ENCODE results near the gene GABRB2.

The GABRB2 gene

GRCh38 chr5:161380486-161380885 is 166.0 kb downstream of the GABRB2 start:
- DNase-seq (ENCODE audit: low read depth) = no peak
- H3K4me3 ChIP-seq (ENCODE audit: low read length) = no peak overlapping the region
- no peak for TF ChIP-seq CTCF (IDR thresholded peaks at IDR 0.05; ENCODE audit: insufficient read depth, low read depth, low read length, missing control alignments)

GRCh38 chr5:161378701-161379100 is 167.8 kb downstream of the GABRB2 start:
- TF ChIP-seq CTCF (IDR thresholded peaks at IDR 0.05; ENCODE audit: insufficient read depth, low read depth, low read length, missing control alignments) = no peak
- DNase-seq (ENCODE audit: low read depth) = no peak
- no peak overlapping the region for H3K4me3 ChIP-seq (ENCODE audit: low read length)

- H3K4me3 ChIP-seq (ENCODE audit: low read length) = no peak overlapping the region
- TF ChIP-seq CTCF (IDR thresholded peaks at IDR 0.05; ENCODE audit: insufficient read depth, low read depth, low read length, missing control alignments) = no peak
- no peak for DNase-seq (ENCODE audit: low read depth)
Measured at GRCh38 chr5:161376034-161376433, 170.5 kb downstream of the GABRB2 start.

- no peak for DNase-seq (ENCODE audit: low read depth)
- no peak for TF ChIP-seq CTCF (IDR thresholded peaks at IDR 0.05; ENCODE audit: insufficient read depth, low read depth, low read length, missing control alignments)
- H3K4me3 ChIP-seq (ENCODE audit: low read length) = no peak overlapping the region
Measured at GRCh38 chr5:161373345-161373707, 173.2 kb downstream of the GABRB2 start.

GRCh38 chr5:161372682-161373344 is 173.7 kb downstream of the GABRB2 start:
- H3K4me3 ChIP-seq (ENCODE audit: low read length) = no peak overlapping the region
- no peak for TF ChIP-seq CTCF (IDR thresholded peaks at IDR 0.05; ENCODE audit: insufficient read depth, low read depth, low read length, missing control alignments)
- no peak for DNase-seq (ENCODE audit: low read depth)

GRCh38 chr5:161369022-161369421 is 177.5 kb downstream of the GABRB2 start:
- no peak for TF ChIP-seq CTCF (IDR thresholded peaks at IDR 0.05; ENCODE audit: insufficient read depth, low read depth, low read length, missing control alignments)
- H3K4me3 ChIP-seq (ENCODE audit: low read length) = no peak overlapping the region
- no peak for DNase-seq (ENCODE audit: low read depth)

GRCh38 chr5:161358446-161358845 is 188.1 kb downstream of the GABRB2 start:
- TF ChIP-seq CTCF (IDR thresholded peaks at IDR 0.05; ENCODE audit: insufficient read depth, low read depth, low read length, missing control alignments) = no peak
- H3K4me3 ChIP-seq (ENCODE audit: low read length) = no peak overlapping the region
- DNase-seq (ENCODE audit: low read depth) = no peak

All from epithelial cell of esophagus (primary cell).